Measurements from ENCODE around the gene LRRC8B. TPM values are rescaled to one million over a fixed set of nuclear protein-coding genes. Genes with fewer than 3 reads are reported as not detected.
A peak's percentile ranks its signal among the peaks of the same experiment; 100 is the strongest.

The LRRC8B gene
- total and polyA plus RNA-seq, 9 of the 15 experiments (the other 6 are each of a cell fraction or from before 2014, with no cell fraction given), result 4.3 to 43.7 (median 14.4) TPM

DNA sequence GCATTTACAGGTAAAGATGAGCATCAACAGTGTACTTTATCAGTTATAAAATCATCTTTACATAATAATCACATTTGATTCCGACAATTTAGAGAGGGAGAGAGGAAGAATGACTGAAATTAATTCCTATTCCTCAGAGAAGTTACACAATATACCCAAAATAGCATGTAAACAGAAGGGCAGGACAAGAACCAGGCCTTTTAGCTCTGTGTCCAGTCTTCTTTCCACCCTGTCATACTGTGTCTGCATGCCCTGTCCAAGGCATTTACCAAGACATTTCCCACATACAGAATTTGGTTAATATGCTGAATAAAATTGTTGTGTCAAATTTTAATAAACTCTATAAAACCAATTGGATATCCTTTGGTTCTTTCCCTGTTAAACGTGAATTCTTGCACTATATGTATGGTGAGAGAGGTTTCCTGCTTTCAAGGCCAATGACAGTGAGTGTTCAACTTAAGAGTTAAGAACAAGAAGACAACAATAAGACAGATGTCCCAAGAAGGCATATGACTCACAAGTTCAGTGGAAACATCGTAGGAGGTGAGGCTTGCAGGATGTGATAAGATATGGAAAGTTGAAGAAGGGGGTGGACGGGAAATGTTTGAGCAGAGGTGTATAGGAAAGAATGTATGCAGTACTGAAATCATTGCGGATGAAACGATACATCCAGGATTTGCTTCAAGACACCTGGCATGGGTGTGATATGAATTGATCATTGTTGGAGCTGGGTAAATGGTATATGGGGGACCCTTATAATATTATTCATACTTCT is 20.8 kb downstream of the LRRC8B start (continued):
- TF ChIP-seq, protein P1, sequence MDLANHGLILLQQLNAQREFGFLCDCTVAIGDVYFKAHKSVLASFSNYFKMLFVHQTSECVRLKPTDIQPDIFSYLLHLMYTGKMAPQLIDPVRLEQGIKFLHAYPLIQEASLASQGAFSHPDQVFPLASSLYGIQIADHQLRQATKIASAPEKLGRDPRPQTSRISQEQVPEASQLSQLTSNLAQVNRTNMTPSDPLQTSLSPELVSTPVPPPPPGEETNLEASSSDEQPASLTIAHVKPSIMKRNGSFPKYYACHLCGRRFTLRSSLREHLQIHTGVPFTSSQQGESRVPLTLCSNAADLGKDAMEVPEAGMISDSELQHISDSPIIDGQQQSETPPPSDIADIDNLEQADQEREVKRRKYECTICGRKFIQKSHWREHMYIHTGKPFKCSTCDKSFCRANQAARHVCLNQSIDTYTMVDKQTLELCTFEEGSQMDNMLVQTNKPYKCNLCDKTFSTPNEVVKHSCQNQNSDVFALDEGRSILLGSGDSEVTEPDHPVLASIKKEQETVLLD (IDR thresholded peaks at IDR 0.05), result peak; percentile 92
- TF ChIP-seq CBFA2T2 (conservative IDR thresholded peaks at IDR 0.05) (peak; percentile 97), ZNF384 (IDR thresholded peaks at IDR 0.05; ENCODE audit: low read depth, low read length) (peak; percentile 66), TFAM (CRISPR knock-in tag; conservative IDR thresholded peaks at IDR 0.05) (no peak), BCOR (IDR thresholded peaks at IDR 0.05) (peak; percentile 93), ZNF780A (CRISPR knock-in tag; IDR thresholded peaks at IDR 0.05) (no peak), BCL6 (CRISPR knock-in tag; IDR thresholded peaks at IDR 0.05) (no peak; the same call in 1 of the 2 replicates), ZNF316 (IDR thresholded peaks at IDR 0.05) (no peak; the same call in 1 of the 2 replicates), SIX5 (IDR thresholded peaks at IDR 0.05; ENCODE audit: borderline replicate concordance in 1 of 2, insufficient read depth in 1 of 2, low read depth in 1 of 2, low read length in 2 of 2) (no peak), TAF15 (IDR thresholded peaks at IDR 0.05; ENCODE audit: low read depth, low read length) (no peak), PTTG1 (tag; IDR thresholded peaks at IDR 0.05; ENCODE audit: low read depth) (no peak), GABPB2 (CRISPR knock-in tag; conservative IDR thresholded peaks at IDR 0.05) (no peak), NCOA4 (IDR thresholded peaks at IDR 0.05; ENCODE audit: partially characterized antibody) (peak; percentile 96), ZNF134 (CRISPR knock-in tag; conservative IDR thresholded peaks at IDR 0.05) (peak; percentile 52; the same call in 1 of the 2 replicates), NR2C1 (IDR thresholded peaks at IDR 0.05) (peak; percentile 59; the same call in 1 of the 2 replicates), NR2C1 (tag; IDR thresholded peaks at IDR 0.05) (peak; percentile 62; the same call in 1 of the 2 replicates), FOXA3 (CRISPR knock-in tag; conservative IDR thresholded peaks at IDR 0.05 in 1 of 2, IDR thresholded peaks at IDR 0.05 in 1 of 2) (peak in 1 of 2 experiments; percentile 38; a peak in 1 of 4 replicates), MCM7 (IDR thresholded peaks at IDR 0.05) (0 out of 4 replicates have a peak, but pooled peaks of 1 of the 2 experiments have one; percentile 54), U2AF2 (optimal IDR thresholded peaks at IDR 0.05; ENCODE audit: low read depth, low read length) (no peak), NCOA2 (IDR thresholded peaks at IDR 0.05; ENCODE audit: partially characterized antibody in 2 of 2) (peak; percentile 88 to 93), ZFP1 (CRISPR knock-in tag; IDR thresholded peaks at IDR 0.05) (0 out of 2 replicates have a peak, but pooled peaks have one; percentile 30)
- TF ChIP-seq, protein P2, sequence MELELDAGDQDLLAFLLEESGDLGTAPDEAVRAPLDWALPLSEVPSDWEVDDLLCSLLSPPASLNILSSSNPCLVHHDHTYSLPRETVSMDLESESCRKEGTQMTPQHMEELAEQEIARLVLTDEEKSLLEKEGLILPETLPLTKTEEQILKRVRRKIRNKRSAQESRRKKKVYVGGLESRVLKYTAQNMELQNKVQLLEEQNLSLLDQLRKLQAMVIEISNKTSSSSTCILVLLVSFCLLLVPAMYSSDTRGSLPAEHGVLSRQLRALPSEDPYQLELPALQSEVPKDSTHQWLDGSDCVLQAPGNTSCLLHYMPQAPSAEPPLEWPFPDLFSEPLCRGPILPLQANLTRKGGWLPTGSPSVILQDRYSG (tag; conservative IDR thresholded peaks at IDR 0.05; ENCODE audit: low read depth), result no peak
